Panc1 (cell line): Measurements from ENCODE around the gene C11orf65. TPM values are rescaled to one million over a fixed set of nuclear protein-coding genes. Genes with fewer than 3 reads are reported as not detected.

Experiments used
- ATAC-seq: fragments of 200-7000 bp; cut with Tn5 transposase; 2 replicates; pipeline ENCODE4 v1.9.1; 2020; ENCODE audit warnings: mild to moderate bottlenecking, moderate library complexity
- BruUV-seq: library from RNA; stranded (reverse); fragments of 400-500 nt; replicated peaks from 2 replicates; lab custom pipeline; 2021; lab: Mats Ljungman, UMichigan
- CTCF ChIA-PET: fragments of 300-600 bp; sonication (Branson Sonifier 250); formaldehyde crosslinking; loops from one replicate; lab custom pipeline; 2022; ENCODE audit warnings: antibody characterized with exemption; lab: Charles Lee
- POLR2A ChIA-PET: fragments of 300-600 bp; sonication (Branson Sonifier 250); formaldehyde crosslinking; loops from one replicate; lab custom pipeline; 2022; ENCODE audit warnings: antibody characterized with exemption; lab: Charles Lee
- DNase-seq: peaks from one replicate; pipeline ENCODE4 v3.0.0-alpha.2; 2010; ENCODE audit warnings: low read depth, low spot score
- H3K27ac ChIP-seq: 2 replicates; pipeline ENCODE4 v1.5.1; 2011; ENCODE audit warnings: mild to moderate bottlenecking, low read length, inconsistent platforms
- H3K27me3 ChIP-seq: fragments of 200-500 bp; sonication (Bioruptor generic); 2 replicates; pipeline ENCODE4 v1.6.0; 2014; ENCODE audit warnings: low read length, inconsistent platforms; ENCODE audit not compliant: control insufficient read depth, insufficient read depth
- H3K36me3 ChIP-seq: fragments of 200-500 bp; sonication (Bioruptor generic); 2 replicates; pipeline ENCODE4 v1.5.1; 2014; ENCODE audit warnings: inconsistent platforms, mild to moderate bottlenecking, low read length, moderate library complexity; ENCODE audit not compliant: control insufficient read depth, insufficient read depth
- H3K4me1 ChIP-seq: 2 replicates; pipeline ENCODE4 v1.5.1; 2011; ENCODE audit warnings: inconsistent platforms, mild to moderate bottlenecking, low read length, moderate library complexity; ENCODE audit not compliant: control insufficient read depth, insufficient read depth
- H3K4me3 ChIP-seq, 2 experiments: 2 replicates each; pipeline ENCODE4 v1.5.1; 2011 to 2012; ENCODE audit warnings: low read depth in 2 of 2, low read length in 2 of 2, mild to moderate bottlenecking in 2 of 2, inconsistent platforms in 1 of 2, moderate library complexity in 1 of 2
- H3K9me3 ChIP-seq: fragments of 200-500 bp; sonication (Bioruptor generic); 2 replicates; pipeline ENCODE4 v1.5.1; 2014; ENCODE audit warnings: low read depth, mild to moderate bottlenecking, inconsistent platforms, low read length, moderate library complexity; ENCODE audit not compliant: control insufficient read depth, insufficient read depth
- POLR2AphosphoS5 ChIP-seq: IDR thresholded peaks from 2 replicates; pipeline ENCODE4 v1.6.1; 2012; ENCODE audit warnings: mild to moderate bottlenecking, low read depth, low read length, moderate library complexity
- SIN3A ChIP-seq: IDR thresholded peaks from 2 replicates; pipeline ENCODE4 v1.6.1; 2012; ENCODE audit warnings: low read depth, mild to moderate bottlenecking, low read length, moderate library complexity, borderline replicate concordance; ENCODE audit not compliant: insufficient read depth
- TCF7L2 ChIP-seq: IDR thresholded peaks from 2 replicates; pipeline ENCODE4 v1.6.1; 2011; ENCODE audit warnings: mild to moderate bottlenecking, low read depth, low read length, inconsistent platforms
- in situ Hi-C: cut with HindIII; loops from 2 replicates; pipeline ENCODE4 v1.10.0; 2016; ENCODE audit warnings: low sequenced_read_pairs, low pct_unique_long_range_greater_than_20kb
- intact Hi-C: fragments of 100-400 bp; cut with micrococcal nuclease; formaldehyde crosslinking; loops from one replicate; pipeline ENCODE4 v1.10.0; 2022; ENCODE audit not compliant: unreplicated experiment
- total RNA-seq: library from RNA; stranded (reverse); gene quantifications from one replicate; pipeline ENCODE4 v1.2.1, GENCODE V29; 2021; ENCODE audit not compliant: unreplicated experiment
- TF ChIP-seq, protein P1 (sequence below): fragments of 450-650 bp; IDR thresholded peaks from 2 replicates; pipeline ENCODE4 v1.5.1; 2017; ENCODE audit warnings: mild to moderate bottlenecking
- TF ChIP-seq, protein P2 (sequence below), 2 experiments: IDR thresholded peaks; 2 replicates each; pipeline ENCODE4 v1.6.1; 2011 to 2012; ENCODE audit warnings: low read depth in 2 of 2, control low read depth in 1 of 2, low read length in 1 of 2, mild to moderate bottlenecking in 1 of 2, moderate library complexity in 1 of 2; ENCODE audit not compliant: insufficient read depth in 1 of 2

The C11orf65 gene
- total RNA-seq, 1 experiment from 2014 or later, result 0.18 TPM

DNA sequence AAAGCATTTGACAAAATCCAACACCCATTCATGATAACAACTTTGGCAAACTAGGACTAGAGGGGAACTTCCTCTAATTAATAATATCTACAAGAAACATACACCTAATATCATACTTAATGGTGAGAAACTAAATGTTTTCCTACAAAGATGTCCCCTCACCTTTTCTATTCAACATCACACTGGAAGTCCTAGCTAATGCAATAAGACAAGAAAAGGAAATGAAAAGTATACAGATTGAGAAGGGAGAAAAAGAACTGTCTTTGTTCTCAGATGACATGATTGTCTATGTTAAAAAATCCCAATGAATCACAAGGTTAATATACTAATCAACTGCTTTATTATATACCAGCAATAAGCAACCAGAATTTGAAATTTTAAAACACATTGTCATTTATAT, 52.4 kb downstream of the C11orf65 start:
- Histone ChIP-seq H3K4me3 (no peak overlapping the region), H3K27ac (no peak overlapping the region), H3K9me3 (0 out of 2 replicates have a peak, but pooled peaks cover 2% of the 10 kb centered on the region), H3K36me3 (no peaks in the 10 kb centered on the region), H3K4me1 (no peaks in the 10 kb centered on the region), H3K27me3 (no peaks in the 10 kb centered on the region)
- ChIA-PET POLR2A (no interaction called here), CTCF (no interaction called here)
- no TSS peak for BruUV-seq
- intact Hi-C loops (no loop called here), in situ Hi-C loops (no loop called here)
- TF ChIP-seq, protein P1, sequence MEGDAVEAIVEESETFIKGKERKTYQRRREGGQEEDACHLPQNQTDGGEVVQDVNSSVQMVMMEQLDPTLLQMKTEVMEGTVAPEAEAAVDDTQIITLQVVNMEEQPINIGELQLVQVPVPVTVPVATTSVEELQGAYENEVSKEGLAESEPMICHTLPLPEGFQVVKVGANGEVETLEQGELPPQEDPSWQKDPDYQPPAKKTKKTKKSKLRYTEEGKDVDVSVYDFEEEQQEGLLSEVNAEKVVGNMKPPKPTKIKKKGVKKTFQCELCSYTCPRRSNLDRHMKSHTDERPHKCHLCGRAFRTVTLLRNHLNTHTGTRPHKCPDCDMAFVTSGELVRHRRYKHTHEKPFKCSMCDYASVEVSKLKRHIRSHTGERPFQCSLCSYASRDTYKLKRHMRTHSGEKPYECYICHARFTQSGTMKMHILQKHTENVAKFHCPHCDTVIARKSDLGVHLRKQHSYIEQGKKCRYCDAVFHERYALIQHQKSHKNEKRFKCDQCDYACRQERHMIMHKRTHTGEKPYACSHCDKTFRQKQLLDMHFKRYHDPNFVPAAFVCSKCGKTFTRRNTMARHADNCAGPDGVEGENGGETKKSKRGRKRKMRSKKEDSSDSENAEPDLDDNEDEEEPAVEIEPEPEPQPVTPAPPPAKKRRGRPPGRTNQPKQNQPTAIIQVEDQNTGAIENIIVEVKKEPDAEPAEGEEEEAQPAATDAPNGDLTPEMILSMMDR, result no peak
- TF ChIP-seq POLR2AphosphoS5, result no peak
- no peak for TF ChIP-seq TCF7L2
- TF ChIP-seq, protein P2, sequence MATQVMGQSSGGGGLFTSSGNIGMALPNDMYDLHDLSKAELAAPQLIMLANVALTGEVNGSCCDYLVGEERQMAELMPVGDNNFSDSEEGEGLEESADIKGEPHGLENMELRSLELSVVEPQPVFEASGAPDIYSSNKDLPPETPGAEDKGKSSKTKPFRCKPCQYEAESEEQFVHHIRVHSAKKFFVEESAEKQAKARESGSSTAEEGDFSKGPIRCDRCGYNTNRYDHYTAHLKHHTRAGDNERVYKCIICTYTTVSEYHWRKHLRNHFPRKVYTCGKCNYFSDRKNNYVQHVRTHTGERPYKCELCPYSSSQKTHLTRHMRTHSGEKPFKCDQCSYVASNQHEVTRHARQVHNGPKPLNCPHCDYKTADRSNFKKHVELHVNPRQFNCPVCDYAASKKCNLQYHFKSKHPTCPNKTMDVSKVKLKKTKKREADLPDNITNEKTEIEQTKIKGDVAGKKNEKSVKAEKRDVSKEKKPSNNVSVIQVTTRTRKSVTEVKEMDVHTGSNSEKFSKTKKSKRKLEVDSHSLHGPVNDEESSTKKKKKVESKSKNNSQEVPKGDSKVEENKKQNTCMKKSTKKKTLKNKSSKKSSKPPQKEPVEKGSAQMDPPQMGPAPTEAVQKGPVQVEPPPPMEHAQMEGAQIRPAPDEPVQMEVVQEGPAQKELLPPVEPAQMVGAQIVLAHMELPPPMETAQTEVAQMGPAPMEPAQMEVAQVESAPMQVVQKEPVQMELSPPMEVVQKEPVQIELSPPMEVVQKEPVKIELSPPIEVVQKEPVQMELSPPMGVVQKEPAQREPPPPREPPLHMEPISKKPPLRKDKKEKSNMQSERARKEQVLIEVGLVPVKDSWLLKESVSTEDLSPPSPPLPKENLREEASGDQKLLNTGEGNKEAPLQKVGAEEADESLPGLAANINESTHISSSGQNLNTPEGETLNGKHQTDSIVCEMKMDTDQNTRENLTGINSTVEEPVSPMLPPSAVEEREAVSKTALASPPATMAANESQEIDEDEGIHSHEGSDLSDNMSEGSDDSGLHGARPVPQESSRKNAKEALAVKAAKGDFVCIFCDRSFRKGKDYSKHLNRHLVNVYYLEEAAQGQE (IDR thresholded peaks at IDR 0.05; ENCODE audit: insufficient read depth in 1 of 2, low read depth in 2 of 2, low read length in 1 of 2), result no peak
- no peak for TF ChIP-seq SIN3A
- DNase-seq (no peak), ATAC-seq (no peak)

GRCh38 chr11:108405706-108406105, 61.6 kb downstream of the C11orf65 start:
- Histone ChIP-seq H3K9me3 (no peaks in the 10 kb centered on the region), H3K4me1 (no peaks in the 10 kb centered on the region), H3K36me3 (no peaks in the 10 kb centered on the region), H3K27me3 (no peaks in the 10 kb centered on the region), H3K27ac (no peak overlapping the region), H3K4me3 (no peak overlapping the region)
- TF ChIP-seq, protein P1, result no peak
- TF ChIP-seq SIN3A (no peak), POLR2AphosphoS5 (no peak), TCF7L2 (no peak)
- TF ChIP-seq, protein P2 (IDR thresholded peaks at IDR 0.05; ENCODE audit: insufficient read depth in 1 of 2, low read depth in 2 of 2, low read length in 1 of 2), result no peak
- in situ Hi-C loops, result no loop called here
- CTCF ChIA-PET, result no interaction called here
- POLR2A ChIA-PET, result no interaction called here
- no TSS peak for BruUV-seq
- ATAC-seq (no peak), DNase-seq (no peak)
- intact Hi-C loops, result no loop called here
